HUES64 (cell line): ENCODE results near the gene PPP1R3F.

Experiments
- H3K27ac ChIP-seq: 2 replicates; pipeline ENCODE4 v1.7.0; 2013; ENCODE audit warnings: low read depth, low read length, inconsistent platforms
- H3K27me3 ChIP-seq: 2 replicates; pipeline ENCODE4 v1.6.1; 2013; ENCODE audit warnings: mild to moderate bottlenecking, low read length; ENCODE audit not compliant: insufficient read depth
- H3K36me3 ChIP-seq: 2 replicates; pipeline ENCODE4 v1.6.1; 2013; ENCODE audit warnings: mild to moderate bottlenecking, low read length; ENCODE audit not compliant: insufficient read depth
- H3K4me1 ChIP-seq: 2 replicates; pipeline ENCODE4 v1.6.1; 2013; ENCODE audit warnings: mild to moderate bottlenecking, low read length, moderate library complexity; ENCODE audit not compliant: insufficient read depth
- H3K4me3 ChIP-seq: 2 replicates; pipeline ENCODE4 v1.5.1; 2013; ENCODE audit warnings: mild to moderate bottlenecking, low read length, moderate library complexity
- H3K9ac ChIP-seq: 2 replicates; pipeline ENCODE4 v1.6.1; 2013; ENCODE audit warnings: mild to moderate bottlenecking, low read depth, low read length
- H3K9me3 ChIP-seq: 2 replicates; pipeline ENCODE4 v1.6.1; 2013; ENCODE audit warnings: low read depth, low read length; ENCODE audit not compliant: insufficient read depth
- WGBS: fragments of 150-250, 120-280 bp; methylation state at CpG from one replicate; pipeline ENCODE4 v1.1.7; 2013; ENCODE audit warnings: missing lambda C conversion rate; 5-methylcytosine and 5-hydroxymethylcytosine counted together

The PPP1R3F gene

GRCh38 chrX:49249616-49250015 is 20.0 kb upstream of the PPP1R3F start:
- Histone ChIP-seq H3K4me1 (no peaks in the 10 kb centered on the region), H3K27me3 (no peaks in the 10 kb centered on the region), H3K27ac (no peak overlapping the region), H3K9ac (no peak overlapping the region), H3K9me3 (no peaks in the 10 kb centered on the region), H3K36me3 (no peaks in the 10 kb centered on the region; the same call in 1 of the 2 replicates), H3K4me3 (no peak overlapping the region)
- WGBS = 91% methylated on average over 9 of the region's 9 CpGs

GRCh38 chrX:49250066-49250465 is 19.5 kb upstream of the PPP1R3F start:
- Histone ChIP-seq H3K4me1 (no peaks in the 10 kb centered on the region), H3K9me3 (no peaks in the 10 kb centered on the region), H3K9ac (no peak overlapping the region), H3K36me3 (no peaks in the 10 kb centered on the region; the same call in 1 of the 2 replicates), H3K4me3 (no peak overlapping the region), H3K27ac (no peak overlapping the region), H3K27me3 (no peaks in the 10 kb centered on the region)
- WGBS = 95% methylated on average over 13 of the region's 13 CpGs

- Histone ChIP-seq H3K4me3 (no peak overlapping the region), H3K9me3 (no peaks in the 10 kb centered on the region), H3K36me3 (no peaks in the 10 kb centered on the region; the same call in 1 of the 2 replicates), H3K4me1 (no peaks in the 10 kb centered on the region), H3K27me3 (no peaks in the 10 kb centered on the region), H3K9ac (no peak overlapping the region), H3K27ac (no peak overlapping the region)
- whole genome bisulfite sequencing = 93% methylated on average over 9 of the region's 9 CpGs
Measured at GRCh38 chrX:49250578-49250977, 19.0 kb upstream of the PPP1R3F start.

- WGBS = 92% methylated on average over 13 of the region's 13 CpGs
- Histone ChIP-seq H3K4me1 (no peaks in the 10 kb centered on the region), H3K9me3 (no peaks in the 10 kb centered on the region), H3K27ac (no peak overlapping the region), H3K36me3 (no peaks in the 10 kb centered on the region; the same call in 1 of the 2 replicates), H3K9ac (no peak overlapping the region), H3K27me3 (no peaks in the 10 kb centered on the region), H3K4me3 (no peak overlapping the region)
Measured at GRCh38 chrX:49251325-49251724, 18.3 kb upstream of the PPP1R3F start.

- Histone ChIP-seq H3K9me3 (no peaks in the 10 kb centered on the region), H3K27ac (no peak overlapping the region), H3K4me3 (no peak overlapping the region), H3K9ac (no peak overlapping the region), H3K4me1 (no peaks in the 10 kb centered on the region), H3K36me3 (no peaks in the 10 kb centered on the region), H3K27me3 (no peaks in the 10 kb centered on the region)
- WGBS = 94% methylated on average over 7 of the region's 7 CpGs
Measured at GRCh38 chrX:49254639-49255038, 15.0 kb upstream of the PPP1R3F start.

GRCh38 chrX:49256268-49256995 is 13.2 kb upstream of the PPP1R3F start:
- Histone ChIP-seq H3K4me1 (no peaks in the 10 kb centered on the region), H3K9ac (no peak overlapping the region), H3K27ac (no peak overlapping the region), H3K27me3 (no peaks in the 10 kb centered on the region), H3K9me3 (no peaks in the 10 kb centered on the region), H3K36me3 (no peaks in the 10 kb centered on the region), H3K4me3 (no peak overlapping the region)
- 96% methylated on average over 9 of the region's 9 CpGs for WGBS

- Histone ChIP-seq H3K9me3 (no peaks in the 10 kb centered on the region), H3K27me3 (no peaks in the 10 kb centered on the region), H3K36me3 (no peaks in the 10 kb centered on the region), H3K27ac (no peak overlapping the region), H3K9ac (no peak overlapping the region), H3K4me3 (no peak overlapping the region), H3K4me1 (no peaks in the 10 kb centered on the region)
- 92% methylated on average over 13 of the region's 14 CpGs for WGBS
Measured at GRCh38 chrX:49257074-49257790, 12.4 kb upstream of the PPP1R3F start.

GRCh38 chrX:49257846-49258748 is 11.5 kb upstream of the PPP1R3F start:
- no peak overlapping the region for H3K27ac ChIP-seq
- H3K27me3 ChIP-seq = no peaks in the 10 kb centered on the region
- no peak overlapping the region for H3K9ac ChIP-seq
- H3K4me3 ChIP-seq = no peak overlapping the region
- no peaks in the 10 kb centered on the region for H3K36me3 ChIP-seq
- no peaks in the 10 kb centered on the region for H3K4me1 ChIP-seq
- 91% methylated on average over 20 of the region's 20 CpGs for WGBS
- no peaks in the 10 kb centered on the region for H3K9me3 ChIP-seq

GRCh38 chrX:49258749-49259124 is 10.9 kb upstream of the PPP1R3F start:
- WGBS = 94% methylated on average over 5 of the region's 5 CpGs
- Histone ChIP-seq H3K4me1 (no peaks in the 10 kb centered on the region), H3K4me3 (no peak overlapping the region), H3K36me3 (no peaks in the 10 kb centered on the region), H3K9ac (no peak overlapping the region), H3K27ac (no peak overlapping the region), H3K27me3 (no peaks in the 10 kb centered on the region), H3K9me3 (no peaks in the 10 kb centered on the region)

- Histone ChIP-seq H3K4me1 (no peaks in the 10 kb centered on the region), H3K27me3 (no peaks in the 10 kb centered on the region), H3K9ac (no peak overlapping the region), H3K9me3 (no peaks in the 10 kb centered on the region), H3K36me3 (no peaks in the 10 kb centered on the region), H3K4me3 (no peak overlapping the region), H3K27ac (no peak overlapping the region)
- 96% methylated on average over 17 of the region's 17 CpGs for WGBS
Measured at GRCh38 chrX:49260221-49260985, 9.2 kb upstream of the PPP1R3F start.
